ENCODE measurements around the gene ACTN2. TPM values are rescaled to one million over a fixed set of nuclear protein-coding genes. Genes with fewer than 3 reads are reported as not detected.

ACTN2 gene
- total RNA-seq, 1 donor from 2014 or later: not detected

GRCh38 chr1:236689713-236690569, 3.6 kb downstream of the ACTN2 start:
- no peak for DNase-seq (ENCODE audit: extremely low read depth, low read depth, low spot score)

- DNase-seq (ENCODE audit: extremely low read depth, low read depth, low spot score): no peak
These were observed 5.0 kb downstream of the ACTN2 start for GRCh38 chr1:236691348-236691747.

- DNase-seq (ENCODE audit: extremely low read depth, low read depth, low spot score): no peak
These were observed 5.8 kb downstream of the ACTN2 start for GRCh38 chr1:236692128-236692527.

GRCh38 chr1:236692742-236693141, 6.4 kb downstream of the ACTN2 start:
- DNase-seq (ENCODE audit: extremely low read depth, low read depth, low spot score): no peak

- DNase-seq (ENCODE audit: extremely low read depth, low read depth, low spot score): no peak
These were observed 13.1 kb downstream of the ACTN2 start for GRCh38 chr1:236699366-236699765.

- DNase-seq (ENCODE audit: extremely low read depth, low read depth, low spot score): no peak
These were observed 14.6 kb downstream of the ACTN2 start for GRCh38 chr1:236700903-236701302.

- no peak for DNase-seq (ENCODE audit: extremely low read depth, low read depth, low spot score)
These were observed 15.5 kb downstream of the ACTN2 start for GRCh38 chr1:236701782-236702181.

GRCh38 chr1:236702791-236703394, 16.6 kb downstream of the ACTN2 start:
- no peak for DNase-seq (ENCODE audit: extremely low read depth, low read depth, low spot score)

GRCh38 chr1:236705771-236706170, 19.5 kb downstream of the ACTN2 start:
- DNase-seq (ENCODE audit: extremely low read depth, low read depth, low spot score): no peak

GRCh38 chr1:236706183-236706582, 19.9 kb downstream of the ACTN2 start:
- DNase-seq (ENCODE audit: extremely low read depth, low read depth, low spot score): no peak

- DNase-seq (ENCODE audit: extremely low read depth, low read depth, low spot score): no peak
These were observed 24.1 kb downstream of the ACTN2 start for GRCh38 chr1:236710328-236710892.

- DNase-seq (ENCODE audit: extremely low read depth, low read depth, low spot score): no peak
These were observed 29.9 kb downstream of the ACTN2 start for GRCh38 chr1:236716160-236716559.

GRCh38 chr1:236717811-236718210, 31.5 kb downstream of the ACTN2 start:
- no peak for DNase-seq (ENCODE audit: extremely low read depth, low read depth, low spot score)

GRCh38 chr1:236718328-236718727, 32.0 kb downstream of the ACTN2 start:
- DNase-seq (ENCODE audit: extremely low read depth, low read depth, low spot score): no peak

- no peak for DNase-seq (ENCODE audit: extremely low read depth, low read depth, low spot score)
These were observed 33.9 kb downstream of the ACTN2 start for GRCh38 chr1:236720206-236720605.

- DNase-seq (ENCODE audit: extremely low read depth, low read depth, low spot score): no peak
These were observed 34.3 kb downstream of the ACTN2 start for GRCh38 chr1:236720611-236721010.

- DNase-seq (ENCODE audit: extremely low read depth, low read depth, low spot score): no peak
These were observed 37.8 kb downstream of the ACTN2 start for GRCh38 chr1:236724049-236724448.

- no peak for DNase-seq (ENCODE audit: extremely low read depth, low read depth, low spot score)
These were observed 38.2 kb downstream of the ACTN2 start for GRCh38 chr1:236724506-236724905.

- no peak for DNase-seq (ENCODE audit: extremely low read depth, low read depth, low spot score)
These were observed 39.4 kb downstream of the ACTN2 start for GRCh38 chr1:236725668-236726067.

GRCh38 chr1:236727521-236727920, 41.2 kb downstream of the ACTN2 start:
- no peak for DNase-seq (ENCODE audit: extremely low read depth, low read depth, low spot score)

GRCh38 chr1:236728752-236729151, 42.5 kb downstream of the ACTN2 start:
- DNase-seq (ENCODE audit: extremely low read depth, low read depth, low spot score): no peak

- no peak for DNase-seq (ENCODE audit: extremely low read depth, low read depth, low spot score)
These were observed 47.4 kb downstream of the ACTN2 start for GRCh38 chr1:236733653-236734052.
